GF-D8 (cell line): ENCODE data around the gene MARCHF4.
"Not testable (repeated sequence)": the region's sequence is repeated elsewhere in the genome, so short reads cannot be mapped to it uniquely, and the experiment has no call there.

Experiments
- DNase-seq: peaks from one replicate; lab custom pipeline; 2025; lab: John Stamatoyannopoulos, UW

MARCHF4 gene

GRCh38 chr2:216391401-216391800 lies 19.1 kb upstream of the MARCHF4 start:
- no peak for DNase-seq

DNA sequence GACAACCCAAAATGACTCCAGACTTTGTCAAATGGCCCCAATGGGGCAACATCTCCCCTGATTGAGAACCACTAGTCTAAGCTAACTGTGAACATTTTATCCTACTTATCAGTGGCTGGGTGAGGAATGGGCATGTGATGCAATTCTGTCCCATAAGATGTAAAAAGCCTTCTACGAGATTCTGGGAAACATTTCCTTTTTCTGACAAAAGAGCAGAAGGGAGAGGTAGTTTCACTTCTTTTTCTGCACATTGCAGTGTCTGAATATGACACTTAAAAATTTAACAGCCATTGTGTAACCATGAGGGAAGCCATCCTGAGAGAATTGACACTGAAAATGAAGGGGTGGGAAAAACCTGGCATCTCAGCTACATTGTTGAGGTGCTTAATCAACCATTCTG lies 17.3 kb upstream of the MARCHF4 start:
- no peak for DNase-seq

DNA sequence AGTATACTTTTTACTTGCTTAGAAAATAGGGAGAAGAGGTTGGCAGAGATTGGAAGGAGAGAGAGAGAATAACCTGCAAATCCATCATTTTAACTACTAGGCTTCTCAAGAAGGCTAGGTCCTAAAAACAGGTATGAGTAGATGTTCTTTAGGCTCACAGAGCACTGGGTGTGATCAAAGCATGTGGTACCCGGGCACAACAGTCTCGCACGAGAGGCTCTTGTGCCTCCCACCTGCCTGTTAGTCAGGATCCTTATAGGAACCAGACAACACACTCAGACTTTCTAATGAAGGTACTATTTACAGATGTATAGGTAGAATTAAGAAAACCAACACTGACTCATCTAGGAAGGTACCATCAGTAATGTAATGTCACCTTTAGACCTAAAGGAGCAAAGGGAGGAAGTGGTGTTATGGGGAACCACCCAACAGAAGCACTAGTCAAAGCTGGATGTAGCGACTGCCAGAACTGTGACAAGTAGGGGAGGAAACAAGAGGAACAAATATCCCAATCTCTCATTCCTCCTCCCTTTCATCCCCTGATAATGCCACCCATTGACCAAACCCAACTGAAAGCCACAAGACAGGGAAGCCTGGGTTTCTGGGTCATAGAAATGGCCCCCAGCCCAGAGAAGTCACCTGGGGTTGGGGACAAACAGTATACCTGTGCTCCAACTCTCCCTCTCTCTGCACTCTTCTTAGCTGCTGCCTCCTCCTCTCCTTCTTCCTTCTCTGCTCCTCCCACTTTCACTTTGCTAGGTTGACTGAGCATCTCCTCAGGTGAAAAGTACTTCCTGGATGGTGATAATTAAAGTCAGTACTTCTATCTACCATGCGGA lies 16.0 kb upstream of the MARCHF4 start:
- no peak for DNase-seq

DNA sequence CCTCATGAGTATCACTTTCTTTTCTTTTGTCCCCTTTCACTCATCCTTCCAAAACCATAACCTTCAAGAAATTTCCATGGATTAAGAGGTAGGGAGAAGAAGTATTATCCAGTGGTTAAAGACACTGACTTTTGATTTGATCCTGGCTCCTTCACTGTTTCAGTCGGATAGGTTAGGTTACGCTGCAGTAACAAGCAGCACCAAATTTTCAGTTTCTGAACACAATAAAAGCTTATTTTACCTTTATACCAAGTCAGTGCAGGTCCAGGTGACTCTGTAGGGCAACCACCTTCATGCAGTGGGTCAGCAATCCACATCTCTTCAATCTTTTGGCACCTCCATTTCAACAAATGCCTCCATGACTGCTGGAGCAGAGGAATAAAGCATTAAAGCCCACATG lies 15.0 kb upstream of the MARCHF4 start:
- no peak for DNase-seq

DNA sequence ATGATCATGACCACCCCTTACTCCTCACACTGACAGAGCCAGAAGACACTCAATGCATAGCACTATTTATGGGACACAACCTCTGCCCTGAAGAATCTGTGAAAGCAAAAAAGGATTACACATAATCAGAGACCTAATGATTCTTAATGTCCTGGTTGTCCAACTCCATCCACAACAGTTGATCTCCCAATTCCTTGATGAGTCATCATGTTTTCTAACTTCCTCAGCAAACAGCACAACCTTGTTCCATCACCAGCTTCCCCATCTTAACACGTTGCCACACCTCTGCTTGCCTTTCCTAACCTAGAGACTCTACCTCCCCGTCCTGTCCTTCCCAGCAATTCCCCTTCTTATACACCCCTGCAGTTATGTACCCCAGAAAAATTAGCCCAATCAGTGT lies 13.2 kb upstream of the MARCHF4 start:
- no peak for DNase-seq

- DNase-seq: not testable (repeated sequence)
Measured at GRCh38 chr2:216384409-216384808, 12.1 kb upstream of the MARCHF4 start.

DNA sequence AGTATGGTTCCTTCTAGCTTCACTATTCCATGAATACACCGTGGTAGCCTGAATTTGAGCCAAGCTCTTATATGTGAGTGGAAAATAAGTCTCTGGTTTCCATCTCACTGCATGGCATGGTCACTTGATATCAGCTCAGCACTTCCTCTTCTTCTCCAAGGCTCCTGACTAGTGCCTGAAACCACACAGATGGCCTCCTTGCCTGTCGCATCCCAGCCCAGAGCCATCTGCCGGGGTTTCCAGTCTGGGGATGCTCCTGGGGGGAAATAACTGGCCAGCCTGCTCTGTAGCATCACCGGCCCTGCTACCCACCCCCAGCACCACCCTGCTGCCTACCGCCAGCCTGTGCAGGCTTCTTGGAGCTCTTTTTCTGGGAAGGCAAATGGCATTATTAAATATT lies 7.7 kb upstream of the MARCHF4 start:
- no peak for DNase-seq

- DNase-seq: no peak
Measured at GRCh38 chr2:216375286-216375685, 3.0 kb upstream of the MARCHF4 start.

GRCh38 chr2:216373896-216374295 lies 1.6 kb upstream of the MARCHF4 start:
- DNase-seq: no peak

DNA sequence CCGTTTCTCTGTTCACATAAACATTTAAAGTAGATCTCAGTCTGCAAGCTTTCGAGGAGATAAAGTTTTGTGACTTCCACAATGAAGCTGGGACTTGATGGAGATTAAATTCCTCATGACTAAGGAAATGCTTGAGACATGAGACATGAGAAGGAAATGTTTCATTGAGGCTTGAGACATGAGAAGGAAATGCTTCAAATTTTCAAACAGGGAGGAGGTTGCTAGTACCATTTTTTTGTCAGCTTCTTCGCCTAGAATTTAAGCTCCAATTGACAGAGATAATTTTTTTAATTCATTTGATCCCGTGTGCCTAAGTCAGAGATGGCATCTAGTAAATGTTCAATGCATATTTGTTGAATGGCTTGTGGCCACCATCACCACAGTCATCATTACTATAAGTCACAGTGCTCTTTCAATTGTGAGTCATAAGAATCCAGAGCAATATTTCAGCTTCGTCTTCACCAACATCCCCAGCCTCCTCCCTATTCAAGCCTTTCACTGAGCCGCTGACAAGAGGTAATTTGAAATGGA lies 543 bp upstream of the MARCHF4 start:
- DNase-seq: no peak

GRCh38 chr2:216370961-216371712 lies 1.1 kb downstream of the MARCHF4 start:
- no peak for DNase-seq

- no peak for DNase-seq
Measured at GRCh38 chr2:216369821-216370220, 2.5 kb downstream of the MARCHF4 start.

DNA sequence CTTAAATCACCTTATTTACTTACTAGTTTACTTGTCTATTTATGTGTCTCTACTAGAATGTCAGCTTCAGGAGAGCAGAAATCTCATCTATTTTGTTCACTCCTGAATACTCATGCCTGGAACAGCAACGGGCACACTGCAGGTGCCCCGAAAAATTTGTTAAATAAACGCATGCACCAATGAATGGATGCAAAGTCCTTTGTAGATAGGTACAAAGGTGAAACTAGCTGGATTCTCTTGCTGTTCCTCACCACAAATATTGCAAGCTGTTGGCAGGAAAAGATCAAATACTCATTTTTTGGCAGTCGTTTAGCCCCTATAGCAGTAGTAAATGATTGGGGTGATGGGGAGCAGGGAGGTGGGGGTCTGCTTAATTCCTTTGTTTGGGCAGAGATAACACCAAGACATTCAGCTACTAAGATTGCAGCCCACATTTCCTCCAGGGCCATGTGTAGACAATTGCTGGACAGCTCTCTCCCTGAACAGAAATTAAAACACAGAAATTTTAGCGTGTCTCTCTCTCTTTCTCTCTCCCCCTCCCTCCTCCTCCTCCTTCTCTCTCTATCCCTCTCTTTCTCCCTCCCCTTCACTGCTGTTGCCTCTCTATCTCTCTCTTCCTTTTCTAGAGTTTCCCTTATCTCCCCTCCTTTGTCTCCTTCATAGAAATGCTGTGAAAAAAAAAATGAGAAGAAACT lies 5.4 kb downstream of the MARCHF4 start:
- DNase-seq: no peak

- no peak for DNase-seq
Measured at GRCh38 chr2:216365518-216365917, 6.8 kb downstream of the MARCHF4 start.

GRCh38 chr2:216363221-216363620 lies 9.1 kb downstream of the MARCHF4 start:
- DNase-seq: no peak

- DNase-seq: no peak
Measured at GRCh38 chr2:216362730-216363129, 9.6 kb downstream of the MARCHF4 start.

DNA sequence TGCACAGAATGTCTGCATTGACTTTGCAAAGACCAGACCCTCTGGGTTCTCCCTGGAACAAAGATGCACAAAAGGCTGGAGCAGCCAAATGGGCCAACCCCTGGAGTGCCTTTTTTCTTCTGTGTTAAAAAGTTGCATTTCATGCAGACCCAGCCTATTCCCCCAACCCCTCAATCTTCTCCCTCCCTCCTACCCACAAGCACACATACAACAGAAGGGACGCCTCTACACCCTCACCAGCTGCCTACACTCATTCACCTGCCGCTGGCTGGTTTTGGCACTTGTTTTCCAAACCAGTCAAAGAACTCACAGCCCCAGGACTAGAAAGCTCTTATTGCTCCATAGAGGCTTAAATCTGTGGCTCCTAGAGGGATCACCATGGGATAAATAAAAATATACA lies 16.6 kb downstream of the MARCHF4 start:
- no peak for DNase-seq

DNA sequence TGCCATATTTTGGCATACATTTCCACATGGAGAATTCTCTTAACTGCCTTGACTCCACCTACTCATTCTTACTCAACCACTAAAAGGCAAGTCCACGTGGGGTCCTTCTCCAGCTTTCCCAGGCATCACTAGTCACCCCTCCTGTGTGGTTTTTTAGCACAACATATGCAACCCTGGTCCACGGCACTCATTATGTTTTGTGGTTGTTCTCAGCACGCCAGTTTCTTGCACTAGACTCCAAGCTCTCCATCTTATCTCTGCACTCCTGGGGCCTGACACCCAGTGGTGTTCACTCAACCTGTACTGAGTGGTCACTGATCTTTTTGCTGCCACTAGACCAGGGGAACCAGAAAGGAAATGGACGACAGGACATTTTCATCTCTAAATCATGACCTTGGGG lies 18.0 kb downstream of the MARCHF4 start:
- DNase-seq: no peak

DNA sequence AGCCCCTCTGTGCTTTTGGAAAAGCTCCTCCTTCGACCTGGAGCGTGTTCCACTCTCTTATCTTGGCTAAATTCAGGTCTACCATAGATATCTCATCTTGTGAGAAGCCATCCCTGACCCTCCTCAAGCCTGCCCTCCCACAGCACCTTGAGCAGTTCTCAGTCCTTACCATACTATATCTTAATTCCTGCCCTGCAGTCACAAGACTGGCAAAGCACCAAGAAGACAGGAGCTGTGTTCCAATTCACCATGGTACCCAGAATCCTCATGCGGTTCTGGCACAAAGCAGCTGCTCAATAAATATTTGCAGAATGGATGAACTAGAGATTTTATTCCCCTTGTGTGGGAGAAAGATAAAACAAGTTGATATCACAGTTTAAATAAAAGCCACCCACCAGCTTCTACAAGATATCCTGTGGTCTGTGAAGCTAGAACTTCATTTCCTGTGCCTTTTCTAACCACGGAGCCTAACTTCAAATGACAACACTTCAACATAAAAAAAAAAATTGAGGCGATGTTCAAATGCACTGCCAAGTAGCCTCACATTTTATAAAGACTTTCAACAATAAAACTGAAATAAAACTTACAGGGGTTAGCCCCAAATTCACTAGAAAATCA lies 19.5 kb downstream of the MARCHF4 start:
- DNase-seq: no peak

DNA sequence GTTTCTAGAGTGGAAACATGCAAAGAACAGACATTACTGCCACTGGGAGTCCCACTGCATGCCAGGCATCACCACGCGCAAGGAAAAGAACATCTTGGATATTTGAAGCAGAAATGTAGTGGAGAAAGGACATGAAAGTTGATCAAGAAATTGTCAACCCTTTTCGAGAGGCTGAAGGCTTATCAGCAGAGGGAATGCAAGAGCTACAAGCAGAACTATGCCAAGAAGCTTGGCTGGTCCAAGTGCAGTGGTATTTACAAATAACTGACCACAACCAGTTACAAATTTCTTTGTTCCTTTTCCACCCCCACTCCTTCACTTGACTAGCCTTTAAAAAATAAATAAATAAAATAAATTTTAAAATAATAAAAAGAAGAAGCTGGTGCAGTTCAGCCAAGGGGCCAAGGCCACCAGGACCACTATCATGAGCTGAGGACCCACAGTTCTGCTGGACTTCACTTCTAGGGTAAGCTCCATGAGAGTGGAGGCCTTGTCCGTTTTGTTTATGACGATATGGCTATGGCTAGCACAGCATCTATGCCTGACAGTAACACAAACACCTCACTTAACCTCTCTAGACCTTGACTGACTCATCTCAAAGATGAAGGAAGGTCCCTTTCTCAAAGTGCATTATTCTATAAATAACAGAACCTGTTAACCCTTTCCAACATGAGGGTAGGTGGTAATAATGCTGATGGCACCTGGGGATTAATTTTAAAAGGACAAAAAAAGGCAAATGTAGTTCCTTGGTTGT lies 20.9 kb downstream of the MARCHF4 start:
- no peak for DNase-seq

DNA sequence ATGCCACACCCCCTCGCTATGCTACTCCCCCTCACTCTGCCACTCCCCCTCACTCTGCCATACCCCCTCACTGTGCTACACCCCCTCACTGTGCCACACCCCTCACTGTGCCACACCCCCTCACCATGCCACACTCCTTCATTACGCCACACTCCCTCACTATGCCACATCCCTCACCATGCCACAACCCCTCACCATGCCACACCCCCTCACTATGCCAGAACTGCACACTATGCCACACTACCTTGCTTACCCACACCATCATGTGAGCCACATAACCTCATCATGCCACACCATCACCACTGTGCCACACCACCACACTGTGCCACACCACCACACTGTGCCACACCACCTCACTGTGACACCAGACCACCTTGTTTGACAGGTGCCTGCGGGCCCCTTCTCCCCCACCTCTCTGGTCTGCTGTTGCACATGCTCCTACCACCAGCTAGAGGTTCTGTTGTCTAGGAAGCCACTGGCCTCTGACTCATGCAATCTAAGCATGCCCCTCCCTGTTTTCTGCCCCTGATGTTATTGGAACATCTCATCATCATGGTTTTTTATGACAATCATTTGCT lies 22.0 kb downstream of the MARCHF4 start:
- no peak for DNase-seq
